GM18870 (cell line): Measurements from ENCODE around the gene CTRL.

ENCODE experiments used
- ATAC-seq: cut with Tn5 transposase; IDR thresholded peaks from one replicate; pipeline ENCODE4 v1.9.1; 2021; ENCODE audit warnings: moderate library complexity; ENCODE audit not compliant: unreplicated experiment

The CTRL gene

GRCh38 chr16:67892899-67893742, 38.5 kb downstream of the CTRL start, which contains the start of gene PSKH1:
TSS of gene PSKH1 (plus strand) at chr16:67893254. CDS start at chr16:67908750, 15,496 bp downstream.
- ATAC-seq = peak; percentile 63

DNA sequence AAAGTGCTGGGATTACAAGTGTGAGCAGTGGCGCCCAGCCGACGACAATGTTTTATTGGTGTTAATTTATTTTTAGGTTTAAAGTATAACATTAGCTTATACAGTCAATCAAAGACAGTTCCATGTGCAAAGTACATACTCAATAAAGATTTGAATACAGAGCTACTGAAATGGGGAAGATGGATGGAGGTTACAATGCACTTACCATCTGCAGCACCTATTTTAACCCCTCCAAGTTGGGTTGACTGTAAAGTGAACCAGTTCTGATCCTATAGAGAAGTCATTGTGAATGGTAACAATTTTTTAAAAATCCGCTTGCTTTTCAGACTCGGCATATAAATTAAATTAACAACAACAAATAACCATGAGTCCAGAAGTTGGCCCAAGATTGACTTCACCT, 39.3 kb downstream of the CTRL start:
- ATAC-seq = no peak

DNA sequence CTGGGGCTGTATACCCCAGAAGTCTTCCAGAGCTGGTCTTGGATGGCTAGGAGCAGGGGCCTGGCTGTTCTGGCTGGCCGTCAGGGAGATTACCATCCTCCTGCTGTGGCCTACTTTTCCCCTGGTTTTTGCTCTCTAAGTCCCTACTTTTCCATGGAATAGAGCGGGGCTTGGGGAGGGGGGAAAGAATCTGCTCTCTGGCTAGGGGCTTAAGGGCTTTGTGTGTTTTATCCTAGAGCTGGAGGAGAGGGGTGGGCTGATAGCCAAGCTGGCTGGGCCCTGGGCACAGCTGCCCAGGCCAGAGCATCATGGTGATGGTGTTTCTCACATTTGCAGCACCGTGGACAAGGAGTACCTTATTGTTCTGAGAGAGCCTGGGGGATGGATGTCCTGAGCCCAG, 43.3 kb downstream of the CTRL start:
- ATAC-seq = no peak

GRCh38 chr16:67886387-67886786, 45.3 kb downstream of the CTRL start:
- ATAC-seq = no peak

DNA sequence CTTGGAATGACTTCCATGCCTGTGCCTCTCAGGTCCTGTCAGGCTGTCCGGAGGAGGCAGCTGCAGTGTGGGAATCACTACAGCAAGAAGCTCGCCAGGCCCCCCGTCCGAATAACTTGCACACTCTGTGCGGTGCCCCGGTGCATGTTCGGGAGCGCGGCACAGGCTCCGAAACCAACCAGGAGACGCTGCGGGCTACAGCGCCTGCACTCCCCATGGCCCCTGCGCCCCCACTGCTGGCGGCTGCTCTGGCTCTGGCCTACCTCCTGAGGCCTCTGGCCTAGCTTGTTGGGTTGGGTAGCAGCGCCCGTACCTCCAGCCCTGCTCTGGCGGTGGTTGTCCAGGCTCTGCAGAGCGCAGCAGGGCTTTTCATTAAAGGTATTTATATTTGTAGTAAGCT, 45.7 kb downstream of the CTRL start:
- no peak for ATAC-seq

- ATAC-seq = no peak
These were observed 46.1 kb downstream of the CTRL start for GRCh38 chr16:67885545-67885944.

DNA sequence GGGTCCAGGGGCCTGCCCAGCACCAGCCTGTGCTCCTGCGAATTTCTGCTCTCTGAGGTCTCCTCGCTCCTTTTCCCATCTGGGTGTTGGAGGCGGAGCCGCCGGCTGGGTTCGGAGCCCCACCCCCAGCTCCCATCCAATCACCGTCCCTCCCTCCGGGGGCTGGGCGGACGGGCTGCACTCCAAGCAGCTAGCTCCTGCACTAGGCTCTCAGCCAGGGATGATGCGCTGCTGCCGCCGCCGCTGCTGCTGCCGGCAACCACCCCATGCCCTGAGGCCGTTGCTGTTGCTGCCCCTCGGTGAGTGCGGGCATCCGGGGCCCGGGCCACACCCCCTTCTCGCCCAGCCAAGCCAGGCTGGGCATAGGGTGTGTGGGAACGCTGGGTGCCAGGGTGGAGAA, 47.0 kb downstream of the CTRL start, which contains the start of gene NRN1L:
TSS of gene NRN1L (plus strand) at position 202 of the 400 bp plus-strand sequence. CDS start at position 221, 19 bp downstream.
- no peak for ATAC-seq

DNA sequence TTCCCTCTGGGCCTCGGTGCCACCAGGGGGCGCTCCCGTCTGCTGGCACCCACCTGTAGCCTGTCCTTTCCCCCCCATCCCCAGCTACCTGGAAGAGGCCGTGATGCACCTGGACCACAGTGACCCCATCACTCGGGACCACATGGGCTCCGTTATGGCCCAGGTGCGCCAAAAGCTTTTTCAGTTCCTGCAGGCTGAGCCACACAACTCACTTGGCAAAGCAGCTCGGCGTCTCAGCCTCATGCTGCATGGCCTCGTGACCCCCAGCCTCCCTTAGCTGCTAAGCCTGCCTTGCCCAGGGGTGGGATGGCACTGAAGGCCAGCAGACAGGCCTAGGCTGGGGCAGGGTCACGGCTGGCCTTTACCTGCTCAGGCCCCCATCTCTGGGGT, 47.8 kb downstream of the CTRL start:
- ATAC-seq = no peak

DNA sequence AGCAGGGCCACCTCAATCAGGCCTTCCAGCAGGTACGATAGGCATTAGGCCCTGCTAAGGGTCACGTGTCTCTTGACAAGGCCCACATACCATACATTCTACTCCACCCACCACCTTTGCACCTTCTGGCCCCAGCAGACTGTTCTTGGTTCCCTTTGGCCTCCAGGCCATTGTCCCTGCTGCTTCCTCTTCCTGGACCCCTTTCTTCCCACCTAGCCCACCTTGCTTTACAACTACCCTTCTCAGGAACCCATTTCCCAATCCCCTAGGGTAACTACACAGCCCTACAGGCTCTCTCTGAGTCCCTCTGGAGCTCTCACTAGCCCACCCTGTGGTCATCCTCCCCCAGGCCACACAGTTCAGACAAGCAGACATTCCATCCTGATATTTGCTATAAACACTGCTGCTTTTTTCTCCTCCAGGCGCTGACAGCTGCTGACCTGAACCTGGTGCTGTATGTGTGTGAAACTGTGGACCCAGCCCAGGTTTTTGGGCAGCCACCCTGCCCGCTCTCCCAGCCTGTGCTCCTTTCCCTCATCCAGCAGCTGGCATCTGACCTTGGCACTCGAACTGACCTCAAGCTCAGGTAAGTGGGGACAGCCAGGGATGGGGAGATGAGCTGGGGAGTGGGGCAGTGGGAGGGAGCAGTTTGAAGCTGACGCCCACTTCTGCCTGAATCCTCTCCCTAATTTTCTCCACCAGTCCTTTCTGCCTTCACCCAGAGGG, 48.4 kb downstream of the CTRL start:
- no peak for ATAC-seq

GRCh38 chr16:67882374-67883145, 49.1 kb downstream of the CTRL start:
- no peak for ATAC-seq

DNA sequence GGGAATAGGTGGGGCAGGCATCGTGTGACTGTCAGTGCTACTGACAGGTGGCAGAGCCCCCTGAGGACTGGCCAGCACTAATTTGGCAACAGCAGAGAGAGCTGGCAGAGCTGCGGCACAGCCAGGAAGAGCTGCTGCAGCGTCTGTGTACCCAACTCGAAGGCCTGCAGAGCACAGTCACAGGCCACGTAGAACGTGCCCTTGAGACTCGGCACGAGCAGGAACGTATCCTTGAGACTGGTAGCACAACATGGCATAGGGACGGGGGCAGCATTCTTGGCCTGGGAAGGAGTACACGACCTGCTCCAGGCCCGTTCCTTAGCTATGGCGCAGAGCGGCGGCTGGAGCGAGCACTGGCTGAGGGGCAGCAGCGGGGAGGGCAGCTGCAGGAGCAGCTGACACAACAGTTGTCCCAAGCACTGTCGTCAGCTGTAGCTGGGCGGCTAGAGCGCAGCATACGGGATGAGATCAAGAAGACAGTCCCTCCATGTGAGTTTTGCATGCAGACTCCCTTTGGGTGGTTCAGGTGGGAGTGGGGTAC, 50.0 kb downstream of the CTRL start:
- ATAC-seq = no peak

DNA sequence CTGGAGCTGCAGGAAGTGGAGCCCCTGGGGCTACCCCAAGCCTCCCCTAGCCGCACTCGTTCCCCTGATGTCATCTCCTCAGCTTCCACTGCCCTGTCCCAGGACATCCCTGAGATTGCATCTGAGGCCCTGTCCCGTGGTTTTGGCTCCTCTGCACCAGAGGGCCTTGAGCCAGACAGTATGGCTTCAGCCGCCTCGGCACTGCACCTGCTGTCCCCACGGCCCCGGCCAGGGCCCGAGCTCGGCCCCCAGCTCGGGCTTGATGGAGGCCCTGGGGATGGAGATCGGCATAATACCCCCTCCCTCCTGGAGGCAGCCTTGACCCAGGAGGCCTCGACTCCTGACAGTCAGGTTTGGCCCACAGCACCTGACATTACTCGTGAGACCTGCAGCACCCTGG, 51.1 kb downstream of the CTRL start:
- ATAC-seq = no peak

DNA sequence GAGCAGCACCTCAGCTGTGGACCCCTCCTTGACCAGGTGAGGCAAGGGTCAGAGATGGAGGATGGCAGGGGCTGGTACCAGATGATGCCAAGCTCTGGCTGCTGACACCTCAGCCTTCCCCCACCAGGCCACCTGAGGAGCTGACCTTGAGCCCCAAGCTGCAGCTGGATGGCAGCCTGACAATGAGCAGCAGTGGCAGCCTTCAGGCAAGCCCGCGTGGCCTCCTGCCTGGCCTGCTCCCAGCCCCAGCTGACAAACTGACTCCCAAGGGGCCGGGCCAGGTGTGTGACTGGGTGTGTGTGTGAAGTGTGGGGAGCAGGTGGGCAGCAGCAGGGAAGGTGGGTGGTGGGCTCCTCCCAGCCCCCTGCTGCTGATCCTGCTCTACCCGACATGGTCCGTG, 51.7 kb downstream of the CTRL start:
- no peak for ATAC-seq
